ENCODE data around the gene KRT83. TPM values are rescaled to one million over a fixed set of nuclear protein-coding genes. Genes with fewer than 3 reads are reported as not detected.

KRT83 gene
- total RNA-seq, 1 experiment from 2014 or later: not detected

- Histone ChIP-seq H3K9me3 (ENCODE audit: low read depth, low read length, poor library complexity, severe bottlenecking) (no peaks in the 10 kb centered on the region), H3K27me3 (replicated peaks; ENCODE audit: insufficient read depth, low read depth, low read length, poor library complexity) (no peaks in the 10 kb centered on the region), H3K36me3 (ENCODE audit: insufficient read depth, low read length, poor library complexity, severe bottlenecking) (no peaks in the 10 kb centered on the region), H3K4me1 (ENCODE audit: insufficient read depth, low read length, poor library complexity, severe bottlenecking) (peaks cover 12% of the 10 kb centered on the region), H3K4me3 (ENCODE audit: low read depth, low read length, poor library complexity, severe bottlenecking) (no peak overlapping the region), H3K27ac (ENCODE audit: low read depth, low read length, poor library complexity, severe bottlenecking) (no peak overlapping the region)
- CTCF ChIA-PET: no interaction called here
- no peak for DNase-seq (ENCODE audit: low spot score)
- POLR2A ChIA-PET (ENCODE audit: low non-redundant PET): no interaction called here
- BruUV-seq (replicated peaks): no TSS peak
- intact Hi-C loops (cut with micrococcal nuclease; ENCODE audit: unreplicated experiment): no loop called here
- no peak for TF ChIP-seq EZH2 (IDR thresholded peaks at IDR 0.05; ENCODE audit: borderline replicate concordance, low read depth, low read length, poor library complexity, severe bottlenecking)
- TF ChIP-seq CTCF (conservative IDR thresholded peaks at IDR 0.05; ENCODE audit: low read depth, low read length): no peak
Measured at GRCh38 chr12:52356762-52357580, 35.8 kb upstream of the KRT83 start.

DNA sequence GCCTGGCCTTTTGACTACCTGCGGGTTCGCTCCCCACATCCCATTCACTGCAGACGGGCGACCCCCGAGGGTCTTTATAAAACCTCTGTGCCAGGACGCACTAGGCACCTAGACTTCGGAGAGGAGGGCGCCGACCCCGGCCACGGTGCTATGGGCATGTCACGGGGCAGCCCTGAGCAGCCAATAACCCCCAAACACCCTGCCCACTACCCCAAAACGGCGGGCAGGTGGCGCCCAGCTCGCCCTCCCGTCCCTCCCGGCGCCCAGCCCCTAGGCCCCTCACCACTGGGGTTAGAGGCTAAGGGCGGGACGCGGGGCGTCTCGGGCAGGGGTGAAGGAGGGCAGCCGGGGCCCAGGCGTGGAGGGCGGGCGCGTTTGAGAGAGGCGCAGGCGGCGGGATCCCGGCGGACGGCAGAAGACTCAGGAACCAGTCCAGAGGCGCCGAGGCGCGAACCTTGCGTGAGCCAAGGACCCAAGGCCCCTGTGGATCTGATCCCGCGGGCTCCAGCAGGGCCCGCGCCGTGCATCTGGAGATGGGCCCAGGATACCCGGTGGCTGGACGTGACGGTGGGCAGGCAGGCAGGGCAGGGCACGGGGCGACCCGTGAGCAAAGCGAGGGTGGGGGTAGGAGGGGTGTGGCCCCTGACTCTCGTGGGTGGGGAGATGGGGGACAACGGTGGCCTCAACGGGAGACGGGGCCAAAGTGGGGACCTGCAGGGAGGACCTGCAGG lies 35.0 kb upstream of the KRT83 start:
- no TSS peak for BruUV-seq (replicated peaks)
- Histone ChIP-seq H3K4me3 (ENCODE audit: low read depth, low read length, poor library complexity, severe bottlenecking) (no peak overlapping the region), H3K36me3 (ENCODE audit: insufficient read depth, low read length, poor library complexity, severe bottlenecking) (no peaks in the 10 kb centered on the region), H3K9me3 (ENCODE audit: low read depth, low read length, poor library complexity, severe bottlenecking) (no peaks in the 10 kb centered on the region), H3K4me1 (ENCODE audit: insufficient read depth, low read length, poor library complexity, severe bottlenecking) (peaks cover 12% of the 10 kb centered on the region), H3K27me3 (replicated peaks; ENCODE audit: insufficient read depth, low read depth, low read length, poor library complexity) (no peaks in the 10 kb centered on the region), H3K27ac (ENCODE audit: low read depth, low read length, poor library complexity, severe bottlenecking) (no peak overlapping the region)
- ChIA-PET CTCF (no interaction called here), POLR2A (ENCODE audit: low non-redundant PET) (no interaction called here)
- intact Hi-C loops (cut with micrococcal nuclease; ENCODE audit: unreplicated experiment): no loop called here
- TF ChIP-seq CTCF (conservative IDR thresholded peaks at IDR 0.05; ENCODE audit: low read depth, low read length) (no peak), EZH2 (IDR thresholded peaks at IDR 0.05; ENCODE audit: borderline replicate concordance, low read depth, low read length, poor library complexity, severe bottlenecking) (no peak)
- DNase-seq (ENCODE audit: low spot score): no peak

DNA sequence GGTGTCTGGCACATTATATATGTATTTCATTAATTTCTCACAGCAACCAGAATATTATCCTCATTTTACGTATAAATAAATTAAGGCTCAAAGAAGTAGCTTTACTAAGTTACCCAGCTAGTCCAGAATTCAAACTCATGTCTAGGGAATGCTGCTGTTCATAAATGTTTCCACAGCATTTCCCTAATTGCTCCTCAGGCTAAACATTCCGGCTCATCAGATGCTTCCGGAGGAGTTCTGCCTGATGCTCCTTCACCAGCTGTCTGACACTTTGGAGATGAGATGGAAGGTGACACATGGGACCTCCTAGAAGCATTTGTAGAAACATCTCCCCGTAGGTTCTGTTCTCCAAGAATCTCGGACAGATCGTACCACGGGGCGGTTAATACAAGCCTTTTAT lies 34.0 kb upstream of the KRT83 start:
- Histone ChIP-seq H3K36me3 (ENCODE audit: insufficient read depth, low read length, poor library complexity, severe bottlenecking) (no peaks in the 10 kb centered on the region), H3K27ac (ENCODE audit: low read depth, low read length, poor library complexity, severe bottlenecking) (no peak overlapping the region), H3K4me3 (ENCODE audit: low read depth, low read length, poor library complexity, severe bottlenecking) (no peak overlapping the region), H3K4me1 (ENCODE audit: insufficient read depth, low read length, poor library complexity, severe bottlenecking) (peaks cover 12% of the 10 kb centered on the region), H3K27me3 (replicated peaks; ENCODE audit: insufficient read depth, low read depth, low read length, poor library complexity) (no peaks in the 10 kb centered on the region), H3K9me3 (ENCODE audit: low read depth, low read length, poor library complexity, severe bottlenecking) (no peaks in the 10 kb centered on the region)
- ChIA-PET POLR2A (ENCODE audit: low non-redundant PET) (no interaction called here), CTCF (no interaction called here)
- TF ChIP-seq CTCF (conservative IDR thresholded peaks at IDR 0.05; ENCODE audit: low read depth, low read length): no peak
- no peak for TF ChIP-seq EZH2 (IDR thresholded peaks at IDR 0.05; ENCODE audit: borderline replicate concordance, low read depth, low read length, poor library complexity, severe bottlenecking)
- no TSS peak for BruUV-seq (replicated peaks)
- DNase-seq (ENCODE audit: low spot score): no peak
- intact Hi-C loops (cut with micrococcal nuclease; ENCODE audit: unreplicated experiment): no loop called here

All from A673 (cell line).